NCI-H2227 (cell line): Measurements from ENCODE around the gene SLC18A2.
"Not testable (repeated sequence)": the region's sequence is repeated elsewhere in the genome, so short reads cannot be mapped to it uniquely, and the experiment has no call there.

Experiments used
- DNase-seq: peaks from one replicate; lab custom pipeline; 2025; ENCODE audit not compliant: unreplicated experiment; lab: John Stamatoyannopoulos, UW

Gene SLC18A2

DNA sequence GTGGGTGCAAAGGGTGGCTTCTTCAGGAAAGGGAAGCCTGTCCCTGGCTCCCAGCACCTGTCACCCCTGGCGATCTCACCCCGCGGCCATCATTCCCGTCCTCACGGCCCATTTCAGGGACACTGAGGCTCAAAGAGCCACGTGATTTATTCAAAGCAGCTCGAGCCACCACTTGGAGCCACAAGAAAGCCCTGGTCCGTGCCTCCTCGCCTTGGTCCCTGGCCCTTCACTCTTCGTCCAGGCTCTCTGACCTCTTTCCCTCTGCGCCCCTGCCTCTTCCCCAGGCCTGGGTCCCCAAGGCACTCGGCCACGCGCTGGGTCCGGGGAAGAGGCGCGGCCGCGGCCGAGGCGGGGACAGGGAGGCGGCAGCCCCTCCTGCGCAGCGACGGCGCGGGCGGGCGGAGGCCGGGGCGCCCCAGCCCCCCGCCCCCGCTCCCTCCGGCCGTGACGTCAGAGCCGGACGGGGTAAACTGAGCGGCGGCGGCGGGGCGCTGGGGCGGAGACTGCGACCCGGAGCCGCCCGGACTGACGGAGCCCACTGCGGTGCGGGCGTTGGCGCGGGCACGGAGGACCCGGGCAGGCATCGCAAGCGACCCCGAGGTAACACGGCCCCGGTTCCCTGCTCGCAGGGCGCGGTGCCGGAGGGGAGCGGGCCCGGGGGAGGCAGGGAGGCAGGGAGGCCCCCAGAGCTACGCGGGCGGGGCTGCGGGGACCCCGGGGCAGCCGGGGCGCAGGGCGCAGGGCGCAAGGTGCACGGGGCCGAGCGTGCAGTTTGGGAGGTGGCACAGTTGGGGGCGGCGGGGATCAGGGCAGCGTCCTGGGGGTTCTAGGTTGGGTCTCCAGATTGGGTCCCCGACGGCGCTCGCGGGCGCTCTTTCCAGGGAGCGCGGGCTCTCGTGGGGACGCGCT is at the start of gene SLC18A2:
TSS of gene SLC18A2 (plus strand) at position 494 of the 909 bp plus-strand sequence. CDS start 580 bp downstream, outside the sequence.
- DNase-seq, result peak; percentile 42

DNA sequence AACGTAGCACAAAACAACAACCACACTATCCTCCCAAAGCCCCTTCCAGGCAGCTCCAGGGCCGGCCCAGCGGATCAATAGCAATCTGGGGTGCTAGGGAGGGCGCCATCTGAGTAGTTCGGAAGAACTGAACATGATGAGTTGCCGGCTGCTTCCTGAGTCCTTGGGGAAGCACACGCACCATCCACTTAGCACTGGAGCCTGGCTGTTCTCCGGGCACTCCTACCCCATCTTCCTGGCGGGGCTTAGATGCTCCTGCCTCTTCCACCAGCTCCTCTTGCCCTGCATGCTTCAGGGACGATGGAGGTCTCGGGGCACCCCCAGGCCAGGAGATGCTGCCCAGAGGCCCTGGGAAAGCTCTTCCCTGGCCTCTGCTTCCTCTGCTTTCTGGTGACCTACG is 43.7 kb upstream of the SLC18A2 start, which contains the start of gene KCNK18:
TSS of gene KCNK18 (plus strand) at position 301 of the 400 bp plus-strand sequence. CDS start at position 301, 0 bp downstream.
- no peak for DNase-seq

DNA sequence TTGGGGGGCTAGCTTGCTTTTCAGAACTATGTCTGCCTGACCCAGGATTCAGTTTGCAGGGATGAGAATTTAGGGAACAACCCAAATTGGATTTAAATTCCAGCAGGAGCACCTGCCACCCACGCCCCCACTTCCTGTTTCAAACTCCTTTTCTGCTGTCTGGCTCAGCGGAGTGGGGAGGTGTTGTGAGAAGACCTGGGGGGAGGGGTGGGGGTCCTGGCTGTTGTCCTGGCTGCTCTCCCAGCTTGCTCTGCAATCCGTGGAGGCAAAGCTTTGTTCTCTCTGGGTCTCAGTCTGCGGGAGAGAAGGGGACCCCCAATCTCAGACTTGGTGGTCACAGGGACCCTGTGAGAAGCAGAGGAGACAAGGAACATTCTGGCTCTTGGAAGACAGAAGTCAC is 42.8 kb upstream of the SLC18A2 start:
- no peak for DNase-seq

DNA sequence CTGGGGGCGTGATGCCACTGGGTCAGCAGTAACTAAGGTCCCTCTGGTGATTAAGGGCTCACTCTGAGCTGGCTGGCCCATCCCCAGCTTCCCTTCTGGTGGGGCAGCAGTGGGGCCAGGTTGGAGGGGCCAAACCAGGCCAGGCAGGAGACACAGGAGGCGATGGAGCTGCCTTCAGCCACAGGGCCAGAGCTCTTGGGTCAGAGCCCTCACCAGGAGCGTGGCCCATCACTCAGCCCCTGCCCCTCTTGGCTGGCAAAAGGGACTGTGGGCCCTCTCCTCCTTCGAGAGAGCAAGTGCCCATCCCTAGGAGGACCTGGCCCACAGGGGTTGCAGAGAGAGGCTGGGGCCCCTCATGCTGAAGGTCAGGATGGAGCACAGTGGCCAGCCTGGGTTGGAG is 39.1 kb upstream of the SLC18A2 start:
- no peak for DNase-seq

DNA sequence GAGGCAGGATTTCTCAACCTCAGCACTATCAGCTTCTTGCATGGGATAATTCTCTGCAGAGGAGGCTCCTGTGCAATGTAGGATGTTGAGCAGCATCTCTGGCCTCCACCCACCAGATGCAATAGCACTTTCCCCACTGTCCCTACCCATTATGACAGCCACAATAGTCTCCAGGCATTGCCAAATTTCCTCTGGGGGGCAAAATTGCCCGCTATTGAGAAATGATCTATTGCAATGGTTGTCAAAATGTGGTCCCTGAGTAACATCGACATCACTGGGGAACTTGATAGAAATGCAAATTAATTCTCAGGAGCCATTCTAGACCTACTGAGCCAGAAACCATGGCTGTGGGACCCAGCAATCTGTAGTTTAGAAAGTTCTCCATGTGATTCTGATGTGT is 36.6 kb upstream of the SLC18A2 start:
- DNase-seq, result no peak

DNA sequence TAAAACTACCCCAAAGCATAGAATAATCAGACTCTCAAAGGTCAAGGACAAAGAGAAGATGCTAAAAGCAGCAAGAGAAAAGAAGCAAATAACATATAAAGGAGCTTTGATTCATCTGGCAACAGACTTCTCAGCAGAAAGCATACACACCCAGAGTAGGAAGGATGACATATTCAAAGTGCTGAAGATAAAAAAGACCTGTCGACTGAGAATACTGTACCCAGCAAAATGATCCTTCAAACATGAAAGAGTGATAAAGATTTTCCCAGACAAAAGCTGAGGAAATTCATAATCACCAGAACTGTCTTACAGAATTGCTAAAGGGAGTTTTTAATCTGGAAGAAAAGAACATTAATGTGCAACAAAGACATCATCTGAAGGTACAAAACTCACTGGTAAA is 28.7 kb upstream of the SLC18A2 start:
- DNase-seq, result no peak

DNA sequence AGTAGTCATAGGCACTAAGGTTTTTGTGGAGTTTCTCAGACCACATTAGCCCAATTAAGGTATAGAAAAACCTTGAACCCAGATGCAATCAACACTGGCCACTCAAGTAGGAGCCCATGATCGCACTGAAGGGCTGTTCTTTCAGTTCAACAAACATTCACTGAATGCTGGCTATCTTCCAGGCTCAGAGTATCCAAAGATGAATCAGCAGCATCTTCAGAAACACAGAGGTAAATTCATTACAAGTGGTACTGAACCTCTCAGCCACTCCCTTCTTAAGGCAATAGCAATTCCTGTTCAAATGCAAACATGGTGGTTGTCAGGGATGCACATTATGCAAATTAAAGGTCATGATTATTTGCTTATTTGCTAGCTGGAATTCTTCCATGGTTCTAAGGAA is 26.5 kb upstream of the SLC18A2 start:
- no peak for DNase-seq

DNA sequence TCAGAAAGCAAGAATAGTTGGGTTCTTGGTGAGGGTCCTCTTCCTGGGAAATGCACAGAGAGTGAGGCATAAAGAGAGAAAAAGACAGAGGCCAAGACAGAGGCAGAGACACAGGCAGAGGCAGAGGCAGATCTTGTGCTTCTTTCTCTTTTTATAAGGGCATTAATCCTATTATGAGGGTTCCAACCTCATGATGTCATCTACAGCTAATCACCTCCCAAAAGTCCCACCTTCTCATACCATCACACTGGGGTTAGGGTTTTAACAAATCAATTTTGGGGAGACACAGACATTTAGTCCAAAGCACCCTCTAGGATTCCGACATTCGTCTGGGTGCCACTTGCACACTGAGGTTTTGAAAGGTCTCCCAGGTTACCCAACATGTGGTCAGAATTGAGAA is 25.8 kb upstream of the SLC18A2 start:
- DNase-seq, result no peak

DNA sequence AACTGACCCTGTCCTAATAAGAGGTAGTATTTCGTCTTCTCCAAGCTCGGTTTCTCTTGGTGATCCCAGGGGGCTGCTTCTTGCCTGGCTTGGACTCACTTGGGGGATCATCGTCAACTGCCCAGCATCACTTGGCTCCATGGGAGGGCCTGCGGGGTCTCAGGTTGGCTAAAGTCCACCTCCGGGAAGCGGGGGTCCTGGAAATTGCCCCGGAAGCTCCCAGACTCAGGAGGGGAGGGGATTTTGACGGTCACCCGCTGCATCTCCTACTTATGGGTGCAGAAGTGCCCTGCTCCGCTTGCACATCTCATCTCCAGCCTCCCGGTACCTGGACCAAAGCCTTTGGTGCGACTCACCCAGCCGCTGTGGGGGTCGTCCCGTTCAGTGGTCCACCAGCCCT is 24.9 kb upstream of the SLC18A2 start:
- DNase-seq, result no peak

DNA sequence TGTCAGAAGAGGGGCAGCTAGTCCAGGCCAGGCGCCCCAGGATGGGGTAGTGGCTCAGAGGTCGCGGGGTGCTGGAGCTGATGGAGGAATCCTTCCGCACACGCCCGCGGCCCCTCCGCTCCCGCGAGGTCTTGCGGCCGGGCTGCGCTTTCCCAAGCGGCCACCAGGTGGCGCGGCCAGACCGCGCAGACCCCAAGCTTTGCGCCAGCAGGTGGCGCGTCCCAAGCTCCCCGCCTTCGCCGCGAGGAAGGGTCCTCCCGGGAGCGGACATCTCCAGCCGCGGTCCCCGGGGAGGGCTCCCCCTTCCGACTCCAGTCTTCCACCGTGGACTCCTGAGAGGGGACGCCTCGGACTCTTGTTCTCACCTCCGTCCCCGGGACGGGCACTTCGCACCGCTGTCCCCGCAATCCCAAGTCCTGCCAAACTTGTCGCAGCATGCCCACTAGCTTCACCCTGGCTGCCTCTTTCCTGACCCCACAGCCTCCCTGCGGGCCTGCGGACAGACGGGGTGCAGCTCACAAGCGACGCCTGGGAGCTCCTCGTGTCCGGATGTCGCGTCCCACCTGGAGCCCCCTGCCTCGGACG is 24.2 kb upstream of the SLC18A2 start:
- peak; percentile 87 for DNase-seq

DNA sequence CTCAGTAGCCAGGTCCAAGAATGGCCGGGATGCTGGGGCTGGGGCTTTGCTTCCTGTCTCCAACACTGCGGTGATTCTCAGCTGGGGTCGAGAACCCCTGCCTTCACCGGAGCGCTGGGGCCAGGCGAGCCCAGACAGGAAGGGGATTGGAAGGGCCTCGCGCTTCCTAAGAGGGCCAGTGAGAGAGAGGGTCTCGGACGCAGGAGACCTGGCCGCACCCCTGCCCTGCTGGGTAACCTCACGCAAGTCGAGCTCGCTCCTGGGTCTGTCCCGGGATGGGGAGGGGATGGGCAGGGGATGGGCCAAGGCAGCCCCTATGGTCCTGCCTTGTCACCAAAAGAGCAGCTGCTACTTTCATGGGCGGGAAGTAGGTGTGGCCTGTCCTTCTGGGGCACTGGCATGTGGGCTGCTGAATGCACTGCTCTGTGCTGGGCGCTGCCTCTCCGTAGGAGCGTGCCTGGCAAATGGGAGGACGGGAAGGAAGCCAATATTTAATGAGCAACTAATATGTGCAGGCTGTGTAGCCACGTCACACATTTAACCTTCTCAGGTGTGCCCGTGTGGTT is 23.6 kb upstream of the SLC18A2 start:
- no peak for DNase-seq

DNA sequence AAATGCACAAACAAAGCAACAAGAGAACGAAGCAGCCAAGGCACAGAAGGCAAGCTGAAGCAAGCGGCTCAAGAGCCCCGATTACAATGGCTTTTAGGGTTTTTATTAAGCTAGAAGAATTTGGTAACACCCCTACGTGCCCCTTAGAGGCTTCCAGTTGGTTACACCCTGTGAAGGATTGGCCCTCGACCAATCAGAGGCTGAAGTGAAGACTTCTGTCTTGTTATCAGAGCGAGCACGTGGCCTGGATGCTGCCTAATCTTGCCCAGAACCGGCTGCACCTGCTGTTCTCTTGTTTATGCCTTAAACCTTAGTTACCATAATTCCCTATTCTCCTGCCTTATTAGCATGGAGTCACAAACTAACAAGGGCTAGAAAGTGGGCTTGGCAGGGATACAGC is 22.3 kb upstream of the SLC18A2 start:
- no peak for DNase-seq

DNA sequence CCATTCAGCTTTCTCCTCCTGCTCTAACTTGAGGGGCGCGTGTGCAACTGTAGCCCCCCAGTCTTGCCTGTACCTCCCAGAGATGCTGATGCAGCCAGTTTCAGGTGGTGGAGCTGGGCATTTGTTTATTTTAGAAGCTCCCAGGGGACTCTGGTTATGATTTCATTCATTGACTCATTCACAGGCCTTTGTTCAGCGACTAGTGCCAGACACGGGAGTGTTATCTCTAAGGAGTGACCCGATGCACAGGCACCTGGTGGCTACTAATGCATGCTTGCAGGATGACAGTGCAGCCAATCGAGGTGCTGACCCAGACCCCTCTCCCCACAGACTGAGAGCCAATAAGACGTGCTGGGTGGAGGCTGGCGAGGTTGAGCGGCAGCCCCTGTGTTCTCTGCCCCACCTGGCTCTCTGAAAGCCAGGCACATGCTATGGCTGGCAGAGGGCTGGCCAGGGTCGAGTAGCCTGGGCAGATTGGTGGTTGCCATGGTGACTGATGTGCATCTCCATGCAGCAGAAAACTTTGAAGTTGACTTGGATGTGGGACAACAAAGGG is 19.7 kb upstream of the SLC18A2 start:
- peak; percentile 33 for DNase-seq

DNA sequence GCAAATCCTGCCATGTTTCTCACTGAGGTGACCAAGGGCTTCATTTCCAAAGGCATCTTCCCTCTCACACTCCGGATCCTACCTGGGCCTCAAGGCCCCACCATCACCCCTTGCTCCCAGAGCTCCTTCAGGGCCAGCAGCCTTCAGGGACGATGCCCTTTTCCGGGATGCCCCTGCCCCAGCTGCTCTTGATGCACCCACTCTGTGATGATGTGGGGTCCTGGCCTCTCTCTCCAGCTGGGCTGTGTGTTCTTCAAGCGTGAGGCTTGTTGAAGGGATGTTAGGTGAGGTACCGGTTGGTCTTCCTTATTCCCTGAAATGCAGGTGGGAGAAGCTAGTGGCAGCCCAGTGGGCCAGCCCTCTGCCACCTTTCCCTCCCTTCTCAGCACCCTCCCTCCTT is 18.4 kb upstream of the SLC18A2 start:
- no peak for DNase-seq

DNA sequence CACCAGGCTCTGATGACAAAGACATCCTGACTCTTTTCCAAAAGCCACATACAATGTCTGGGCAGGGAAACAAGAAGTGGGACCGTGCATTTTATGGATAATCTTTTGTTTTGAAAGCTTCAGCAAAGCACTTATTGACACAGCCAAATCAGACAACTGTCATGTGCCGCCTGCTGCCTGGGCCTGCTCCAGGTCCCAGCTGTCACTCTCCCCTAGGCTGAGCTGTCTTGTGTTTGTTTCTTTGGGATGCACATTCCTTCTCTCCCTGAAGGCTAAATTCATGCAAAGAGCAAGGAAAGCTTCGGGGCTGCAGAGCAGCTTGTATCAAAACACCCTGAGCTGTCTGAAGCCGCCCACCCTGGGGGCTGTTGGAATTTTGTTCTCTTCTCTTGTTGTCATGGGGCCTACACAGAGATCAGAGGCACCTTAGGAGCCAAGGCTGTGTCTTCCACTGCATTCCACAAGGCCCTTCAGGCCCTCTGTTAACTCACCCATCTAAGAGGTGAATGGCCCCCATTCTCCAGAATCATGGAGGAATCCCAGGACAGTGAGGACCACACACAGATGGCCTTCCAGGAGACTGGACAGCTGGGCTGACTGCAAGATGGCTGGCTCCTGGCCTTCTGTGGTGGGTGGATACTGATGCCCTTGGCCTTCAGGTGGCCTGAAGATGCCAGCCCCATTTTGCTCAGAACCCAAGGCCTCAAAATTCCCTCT is 17.8 kb upstream of the SLC18A2 start:
- no peak for DNase-seq

DNA sequence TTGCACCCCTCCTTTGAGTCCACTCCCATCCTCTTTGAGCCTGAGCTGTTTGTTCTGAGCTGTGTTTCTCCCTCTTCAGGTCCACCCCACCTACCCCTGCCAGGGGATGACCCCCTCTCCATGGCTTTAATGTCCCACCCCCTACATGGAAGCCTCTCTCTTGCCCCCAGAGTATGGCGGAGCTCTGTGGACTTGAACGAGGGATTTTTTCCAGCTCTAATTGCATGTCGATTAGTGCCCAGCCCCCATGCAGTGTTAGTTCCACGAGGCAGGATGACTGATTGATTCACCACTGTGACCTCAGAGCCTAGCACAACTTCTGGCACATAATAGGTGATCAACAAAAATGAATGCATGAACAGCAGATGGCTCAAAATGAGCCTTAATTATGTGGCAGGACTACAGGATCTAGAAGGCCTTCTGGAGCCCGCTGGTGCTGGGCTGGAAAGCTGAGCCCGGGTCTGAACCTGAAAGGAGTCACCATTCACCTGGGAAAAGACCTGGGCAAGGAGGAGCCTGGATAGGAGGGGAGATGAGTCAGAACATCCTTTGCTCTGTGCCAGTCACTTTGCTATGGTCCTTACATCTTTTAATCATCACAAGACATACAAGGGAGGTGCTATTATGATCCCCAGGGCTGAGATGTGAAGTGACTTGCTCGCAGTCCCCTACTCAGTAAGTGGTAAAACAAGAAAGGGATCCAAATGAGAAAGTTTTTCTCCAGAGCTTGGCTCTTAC is 17.1 kb upstream of the SLC18A2 start:
- DNase-seq, result no peak

DNA sequence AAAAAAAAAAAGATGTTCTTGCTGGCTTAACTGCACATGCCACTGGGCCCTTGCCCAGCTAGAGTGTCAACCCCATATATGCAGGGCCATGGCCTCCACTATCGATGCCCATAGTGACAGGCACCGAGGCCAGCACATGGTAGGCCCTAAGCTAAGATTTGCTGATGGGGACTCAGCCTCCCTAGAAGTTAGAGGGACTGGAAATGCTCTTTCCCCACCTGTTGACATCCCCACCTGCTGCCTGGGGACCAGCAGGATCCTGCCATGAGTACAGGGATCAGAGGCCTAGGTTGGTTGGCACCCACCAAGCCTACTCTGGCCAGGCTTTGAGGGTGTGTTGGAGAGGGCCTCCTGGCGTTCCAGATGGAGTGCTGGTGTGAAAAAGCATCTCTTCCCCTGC is 16.0 kb upstream of the SLC18A2 start:
- no peak for DNase-seq

DNA sequence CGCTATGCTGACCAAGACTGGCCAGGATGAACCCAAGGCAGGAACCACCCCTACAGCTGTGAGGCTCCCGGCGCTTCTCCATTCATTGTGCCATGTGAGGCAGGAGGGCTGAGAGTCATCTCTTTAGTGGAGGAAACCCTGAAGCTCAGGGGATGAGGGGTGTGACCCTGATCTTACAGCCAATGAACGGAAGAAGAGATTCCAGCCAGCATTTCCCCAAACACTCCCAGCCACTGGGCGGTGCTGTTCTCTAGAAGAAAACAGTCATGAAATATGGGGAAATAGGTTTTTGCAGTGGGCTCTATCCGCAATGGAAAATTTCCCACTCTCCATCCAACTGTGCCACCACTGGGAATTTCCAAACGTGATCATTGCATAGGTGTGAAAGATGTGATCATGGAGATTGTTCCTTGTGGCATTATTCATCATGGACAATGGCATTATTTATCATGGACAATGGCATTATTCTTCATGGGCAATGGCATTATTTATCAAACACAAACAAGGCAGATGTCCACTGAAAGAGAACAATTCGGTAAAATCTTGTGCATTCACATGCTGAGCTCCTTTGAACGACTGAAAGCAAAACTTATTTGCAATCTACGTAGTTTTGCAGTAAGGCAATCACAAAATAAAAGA is 14.0 kb upstream of the SLC18A2 start:
- DNase-seq, result peak; percentile 19

DNA sequence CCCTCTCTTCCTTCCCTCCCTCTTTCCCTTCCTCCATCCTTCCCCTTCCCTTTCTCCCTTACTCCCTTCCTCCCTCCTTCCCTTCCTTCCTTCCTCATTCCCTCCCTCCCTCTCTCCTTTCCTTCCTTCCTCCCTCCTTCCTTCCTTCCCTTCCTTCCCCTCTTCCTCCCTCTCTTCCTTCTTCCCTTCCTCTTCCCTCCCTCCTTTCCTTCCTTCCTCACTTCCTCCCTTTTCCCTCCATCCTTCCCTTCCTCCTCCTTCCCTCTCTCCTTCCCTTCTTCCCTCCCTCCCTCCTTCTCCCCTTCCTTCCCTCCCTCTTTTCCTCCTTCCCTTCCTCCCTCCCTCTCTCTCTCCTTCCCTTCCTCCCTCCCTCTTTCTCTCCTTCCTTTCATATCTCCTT is 12.7 kb upstream of the SLC18A2 start:
- DNase-seq, result no peak

DNA sequence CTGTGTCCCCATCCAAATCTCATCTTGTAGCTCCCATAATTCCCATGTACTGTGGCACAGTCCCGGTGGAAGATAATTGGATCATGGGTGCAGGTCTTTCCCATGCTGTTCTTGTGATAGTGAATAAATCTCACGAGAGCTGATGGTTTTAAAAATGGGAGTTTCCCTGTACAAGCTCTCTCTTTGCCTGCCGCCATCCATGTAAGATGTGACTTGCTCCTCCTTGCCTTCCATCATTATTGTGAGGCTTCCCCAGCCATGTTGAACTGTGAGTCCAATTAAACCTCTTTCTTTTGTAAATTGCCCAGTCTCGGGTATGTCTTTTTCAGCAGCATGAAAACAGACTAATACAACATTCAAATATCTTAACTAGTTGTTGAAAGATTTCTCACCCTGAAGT is 10.8 kb upstream of the SLC18A2 start:
- not testable (repeated sequence) for DNase-seq
